Measurements from ENCODE around the gene PCDH1.
"Not testable (repeated sequence)": the region's sequence is repeated elsewhere in the genome, so short reads cannot be mapped to it uniquely, and the experiment has no call there.

The PCDH1 gene

DNA sequence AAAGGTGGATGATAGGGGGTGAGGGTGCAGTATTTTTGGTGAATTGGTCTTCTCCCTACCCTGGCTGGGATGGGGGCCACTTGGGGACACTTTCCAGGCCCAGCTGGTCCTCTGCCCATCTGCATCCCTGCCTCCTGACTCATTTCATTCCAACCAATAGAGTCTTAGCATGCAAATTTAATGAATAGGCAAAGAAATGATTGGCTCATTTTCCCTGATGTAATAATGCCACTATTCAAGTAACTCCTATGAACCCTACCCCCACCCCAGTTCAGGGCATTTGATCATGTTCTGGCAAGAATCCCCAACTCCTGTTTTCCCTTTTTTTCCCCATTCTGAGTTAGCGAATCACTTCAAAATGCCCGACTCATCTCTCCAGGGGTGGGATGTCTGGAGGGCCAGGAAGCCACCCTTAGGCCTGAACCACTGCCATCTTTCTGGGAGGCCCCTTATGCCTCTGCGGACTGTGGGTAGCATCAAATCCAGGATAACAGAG, 56.7 kb downstream of the PCDH1 start:
- TF ChIP-seq, protein P1, sequence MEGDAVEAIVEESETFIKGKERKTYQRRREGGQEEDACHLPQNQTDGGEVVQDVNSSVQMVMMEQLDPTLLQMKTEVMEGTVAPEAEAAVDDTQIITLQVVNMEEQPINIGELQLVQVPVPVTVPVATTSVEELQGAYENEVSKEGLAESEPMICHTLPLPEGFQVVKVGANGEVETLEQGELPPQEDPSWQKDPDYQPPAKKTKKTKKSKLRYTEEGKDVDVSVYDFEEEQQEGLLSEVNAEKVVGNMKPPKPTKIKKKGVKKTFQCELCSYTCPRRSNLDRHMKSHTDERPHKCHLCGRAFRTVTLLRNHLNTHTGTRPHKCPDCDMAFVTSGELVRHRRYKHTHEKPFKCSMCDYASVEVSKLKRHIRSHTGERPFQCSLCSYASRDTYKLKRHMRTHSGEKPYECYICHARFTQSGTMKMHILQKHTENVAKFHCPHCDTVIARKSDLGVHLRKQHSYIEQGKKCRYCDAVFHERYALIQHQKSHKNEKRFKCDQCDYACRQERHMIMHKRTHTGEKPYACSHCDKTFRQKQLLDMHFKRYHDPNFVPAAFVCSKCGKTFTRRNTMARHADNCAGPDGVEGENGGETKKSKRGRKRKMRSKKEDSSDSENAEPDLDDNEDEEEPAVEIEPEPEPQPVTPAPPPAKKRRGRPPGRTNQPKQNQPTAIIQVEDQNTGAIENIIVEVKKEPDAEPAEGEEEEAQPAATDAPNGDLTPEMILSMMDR (IDR thresholded peaks at IDR 0.05; ENCODE audit: insufficient read depth, low read length, poor library complexity, severe bottlenecking), result no peak
- no peak for TF ChIP-seq EZH2phosphoT487 (conservative IDR thresholded peaks at IDR 0.05; ENCODE audit: low read length)
- Histone ChIP-seq H3F3A (ENCODE audit: insufficient read depth) (no peaks in the 10 kb centered on the region), H3K9me2 (replicated peaks; ENCODE audit: insufficient read depth, low read length) (no peaks in the 10 kb centered on the region), H3K4me3 (ENCODE audit: insufficient read depth, low read length, poor library complexity, severe bottlenecking) (no peak overlapping the region), H4K20me1 (ENCODE audit: low read depth, low read length) (no peaks in the 10 kb centered on the region), H2AFZ (ENCODE audit: low read depth, low read length, severe bottlenecking) (no peak overlapping the region), H3K9me3 (ENCODE audit: insufficient read depth, low read length) (no peaks in the 10 kb centered on the region), H3K4me2 (ENCODE audit: low read depth, low read length, poor library complexity, severe bottlenecking) (no peak overlapping the region), H3K27me3 (ENCODE audit: low read length) (no peaks in the 10 kb centered on the region), H3K9ac (ENCODE audit: low read length) (no peak overlapping the region), H3K27ac (ENCODE audit: low read depth, low read length) (no peak overlapping the region), H3K36me3 (ENCODE audit: low read length) (no peaks in the 10 kb centered on the region), H3K79me2 (ENCODE audit: insufficient read depth, low read length) (no peaks in the 10 kb centered on the region)

GRCh38 chr5:141820686-141821085, 57.5 kb downstream of the PCDH1 start:
- not testable (repeated sequence) for H2AFZ ChIP-seq (ENCODE audit: low read depth, low read length, severe bottlenecking); H3K79me2 ChIP-seq (ENCODE audit: insufficient read depth, low read length); H3K9ac ChIP-seq (ENCODE audit: low read length); H3F3A ChIP-seq (ENCODE audit: insufficient read depth); H3K36me3 ChIP-seq (ENCODE audit: low read length); H3K9me2 ChIP-seq (replicated peaks; ENCODE audit: insufficient read depth, low read length); H3K27me3 ChIP-seq (ENCODE audit: low read length); H3K27ac ChIP-seq (ENCODE audit: low read depth, low read length); H3K9me3 ChIP-seq (ENCODE audit: insufficient read depth, low read length); H3K4me3 ChIP-seq (ENCODE audit: insufficient read depth, low read length, poor library complexity, severe bottlenecking); H4K20me1 ChIP-seq (ENCODE audit: low read depth, low read length); H3K4me2 ChIP-seq (ENCODE audit: low read depth, low read length, poor library complexity, severe bottlenecking)

DNA sequence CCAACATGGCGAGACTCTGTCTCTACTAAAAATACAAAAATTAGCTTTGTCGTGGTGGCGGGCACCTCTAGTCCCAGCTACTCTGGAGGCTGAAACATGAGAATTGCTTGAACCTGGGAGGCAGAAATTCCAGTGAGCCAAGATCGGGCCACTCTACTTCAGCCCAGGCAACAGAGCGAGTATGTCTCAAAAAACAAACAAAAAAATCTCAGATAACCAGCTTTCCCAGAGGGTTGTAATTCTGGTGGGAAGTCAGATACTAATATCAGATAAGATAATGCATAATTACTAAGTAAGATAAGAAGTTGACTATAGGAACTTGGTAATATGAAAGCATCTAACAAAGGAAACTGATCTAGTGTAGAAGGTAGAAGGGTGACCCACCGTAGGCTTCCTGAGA, 60.6 kb downstream of the PCDH1 start:
- Histone ChIP-seq H3K27ac (ENCODE audit: low read depth, low read length) (no peak overlapping the region), H3K4me2 (ENCODE audit: low read depth, low read length, poor library complexity, severe bottlenecking) (no peak overlapping the region), H3K4me3 (ENCODE audit: insufficient read depth, low read length, poor library complexity, severe bottlenecking) (no peak overlapping the region), H3K79me2 (ENCODE audit: insufficient read depth, low read length) (no peaks in the 10 kb centered on the region), H3F3A (ENCODE audit: insufficient read depth) (no peaks in the 10 kb centered on the region), H3K27me3 (ENCODE audit: low read length) (no peaks in the 10 kb centered on the region), H3K9ac (ENCODE audit: low read length) (no peak overlapping the region), H2AFZ (ENCODE audit: low read depth, low read length, severe bottlenecking) (no peak overlapping the region), H3K9me2 (replicated peaks; ENCODE audit: insufficient read depth, low read length) (no peaks in the 10 kb centered on the region), H4K20me1 (ENCODE audit: low read depth, low read length) (no peaks in the 10 kb centered on the region), H3K9me3 (ENCODE audit: insufficient read depth, low read length) (no peaks in the 10 kb centered on the region), H3K36me3 (ENCODE audit: low read length) (no peaks in the 10 kb centered on the region)
- TF ChIP-seq, protein P1 (IDR thresholded peaks at IDR 0.05; ENCODE audit: insufficient read depth, low read length, poor library complexity, severe bottlenecking), result no peak
- no peak for TF ChIP-seq EZH2phosphoT487 (conservative IDR thresholded peaks at IDR 0.05; ENCODE audit: low read length)

- no peak for TF ChIP-seq EZH2phosphoT487 (conservative IDR thresholded peaks at IDR 0.05; ENCODE audit: low read length)
- TF ChIP-seq, protein P1 (IDR thresholded peaks at IDR 0.05; ENCODE audit: insufficient read depth, low read length, poor library complexity, severe bottlenecking), result no peak
- Histone ChIP-seq H3F3A (ENCODE audit: insufficient read depth) (no peaks in the 10 kb centered on the region), H3K4me3 (ENCODE audit: insufficient read depth, low read length, poor library complexity, severe bottlenecking) (no peak overlapping the region), H4K20me1 (ENCODE audit: low read depth, low read length) (no peaks in the 10 kb centered on the region), H3K9ac (ENCODE audit: low read length) (no peak overlapping the region), H3K9me3 (ENCODE audit: insufficient read depth, low read length) (no peaks in the 10 kb centered on the region), H3K4me2 (ENCODE audit: low read depth, low read length, poor library complexity, severe bottlenecking) (no peak overlapping the region), H3K36me3 (ENCODE audit: low read length) (no peaks in the 10 kb centered on the region), H3K9me2 (replicated peaks; ENCODE audit: insufficient read depth, low read length) (no peaks in the 10 kb centered on the region), H2AFZ (ENCODE audit: low read depth, low read length, severe bottlenecking) (no peak overlapping the region), H3K27me3 (ENCODE audit: low read length) (no peaks in the 10 kb centered on the region), H3K27ac (ENCODE audit: low read depth, low read length) (no peak overlapping the region), H3K79me2 (ENCODE audit: insufficient read depth, low read length) (no peaks in the 10 kb centered on the region)
Measured at GRCh38 chr5:141816598-141817399, 61.4 kb downstream of the PCDH1 start.
